Stimulated activated CD4-positive, alpha-beta T cell treated with anti-CD3 and anti-CD28 coated beads, Interleukin-2, amount 100 ng/mL, for 4 hours (primary cell): ENCODE measurements around the gene TMEM132D.

Source experiments
- DNase-seq: peaks from one replicate; pipeline ENCODE4 v3.0.0-alpha.2; 2020; ENCODE audit warnings: low read depth

TMEM132D gene

GRCh38 chr12:129659961-129660622 is 243.7 kb downstream of the TMEM132D start:
- DNase-seq = no peak

GRCh38 chr12:129657179-129657578 is 246.6 kb downstream of the TMEM132D start:
- no peak for DNase-seq

- DNase-seq = no peak
Measured at GRCh38 chr12:129651951-129652350, 251.9 kb downstream of the TMEM132D start.

DNA sequence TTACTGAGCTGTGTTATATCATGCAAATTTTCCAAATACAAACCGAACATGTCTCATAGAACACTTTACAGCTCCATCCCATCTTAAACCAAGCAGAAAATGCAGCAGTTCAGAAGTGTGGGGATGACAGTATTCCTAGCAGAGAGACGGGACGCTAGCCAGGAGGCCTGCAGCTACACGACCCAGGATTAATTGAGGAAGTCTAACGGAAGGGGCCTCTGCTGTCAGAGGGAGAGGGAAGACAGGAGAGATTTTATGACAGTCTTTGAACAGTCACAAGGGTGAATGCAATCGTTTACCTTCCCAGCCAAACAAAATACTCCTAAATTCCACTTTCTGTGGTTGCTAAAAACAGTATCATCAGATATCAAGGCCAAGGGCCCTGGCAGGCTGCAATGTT is 261.9 kb downstream of the TMEM132D start:
- no peak for DNase-seq

- no peak for DNase-seq
Measured at GRCh38 chr12:129635021-129635685, 268.7 kb downstream of the TMEM132D start.

GRCh38 chr12:129631316-129631715 is 272.5 kb downstream of the TMEM132D start:
- no peak for DNase-seq

DNA sequence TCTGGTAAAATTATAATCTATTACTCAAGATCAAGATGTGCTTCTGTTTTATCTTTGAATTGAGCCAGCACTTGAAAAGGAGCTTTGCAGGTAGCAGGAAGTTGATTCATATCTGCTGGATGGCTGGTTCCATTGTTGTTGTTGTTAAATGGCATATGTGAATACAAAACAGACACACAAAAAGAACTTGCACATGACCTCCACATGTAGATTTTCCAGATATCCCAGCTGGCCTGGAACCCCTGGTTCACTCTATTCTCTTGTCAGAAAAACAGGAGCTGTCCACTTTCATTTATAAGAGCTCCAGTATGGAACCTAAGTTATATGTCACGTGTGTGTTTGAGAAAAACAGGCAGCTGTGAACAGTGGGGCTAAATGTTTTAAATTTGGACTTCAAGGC is 273.9 kb downstream of the TMEM132D start:
- no peak for DNase-seq

DNA sequence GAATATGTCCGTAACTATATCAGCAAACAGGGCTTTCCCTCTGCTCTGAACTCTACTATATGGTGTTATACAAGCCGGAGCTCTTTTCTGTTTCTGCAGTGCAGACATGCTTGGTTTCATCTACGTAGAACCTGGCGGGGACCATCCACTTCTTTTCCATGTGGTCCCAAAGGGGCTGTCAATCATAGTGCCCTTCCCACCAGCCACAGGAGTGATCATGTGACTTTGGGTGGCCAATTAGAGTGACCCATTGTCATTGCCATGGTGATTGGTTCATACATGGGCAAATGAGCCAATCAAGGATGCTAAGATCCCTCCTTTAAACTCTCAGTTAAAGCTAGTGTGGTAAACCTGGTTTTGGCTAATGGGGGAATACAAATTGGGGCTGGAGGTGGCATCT is 281.3 kb downstream of the TMEM132D start:
- DNase-seq = no peak

DNA sequence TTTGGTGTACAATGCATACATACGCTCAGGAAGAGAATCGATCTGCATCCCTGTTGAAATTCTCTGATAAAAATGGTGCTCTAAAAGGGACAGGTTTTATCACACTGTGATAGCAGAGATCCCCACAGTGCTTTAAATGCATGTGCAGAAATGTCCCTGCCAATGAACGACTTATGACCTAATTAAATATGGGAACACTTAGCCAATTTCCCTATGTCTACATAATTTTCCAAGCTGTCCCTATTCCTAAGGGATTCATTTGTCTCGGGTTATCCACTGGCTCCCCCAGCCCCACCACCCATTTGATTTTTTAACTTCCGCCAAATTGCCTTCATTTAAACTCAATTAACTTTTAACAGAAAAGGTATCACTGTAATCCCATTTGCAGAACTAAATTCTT is 284.6 kb downstream of the TMEM132D start:
- DNase-seq = no peak

DNA sequence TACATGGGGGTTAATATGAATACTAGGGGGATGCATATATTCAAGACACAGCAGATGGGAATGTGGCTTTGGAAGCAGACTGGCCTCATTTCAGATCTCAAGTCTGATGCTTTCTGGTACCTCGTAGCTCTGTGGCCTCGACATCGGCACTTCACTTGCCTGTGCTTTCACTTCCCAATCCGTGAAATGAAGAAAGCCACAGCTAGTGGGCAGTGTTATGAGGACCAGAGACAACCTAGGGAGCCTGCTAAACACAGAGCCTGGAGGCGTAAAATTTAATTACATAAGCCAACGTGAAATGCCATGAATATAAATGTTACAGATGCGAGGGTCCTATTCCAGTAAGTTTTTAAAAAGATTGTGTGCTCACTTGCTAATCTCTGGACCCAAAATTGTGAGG is 286.0 kb downstream of the TMEM132D start:
- no peak for DNase-seq

GRCh38 chr12:129615001-129615400 is 288.8 kb downstream of the TMEM132D start:
- DNase-seq = no peak

- no peak for DNase-seq
Measured at GRCh38 chr12:129614221-129614885, 289.5 kb downstream of the TMEM132D start.

- no peak for DNase-seq
Measured at GRCh38 chr12:129613314-129613713, 290.5 kb downstream of the TMEM132D start.

GRCh38 chr12:129610601-129611120 is 293.2 kb downstream of the TMEM132D start:
- no peak for DNase-seq

- no peak for DNase-seq
Measured at GRCh38 chr12:129607756-129608155, 296.1 kb downstream of the TMEM132D start.

GRCh38 chr12:129607301-129607700 is 296.5 kb downstream of the TMEM132D start:
- no peak for DNase-seq

GRCh38 chr12:129606239-129606638 is 297.6 kb downstream of the TMEM132D start:
- DNase-seq = no peak

DNA sequence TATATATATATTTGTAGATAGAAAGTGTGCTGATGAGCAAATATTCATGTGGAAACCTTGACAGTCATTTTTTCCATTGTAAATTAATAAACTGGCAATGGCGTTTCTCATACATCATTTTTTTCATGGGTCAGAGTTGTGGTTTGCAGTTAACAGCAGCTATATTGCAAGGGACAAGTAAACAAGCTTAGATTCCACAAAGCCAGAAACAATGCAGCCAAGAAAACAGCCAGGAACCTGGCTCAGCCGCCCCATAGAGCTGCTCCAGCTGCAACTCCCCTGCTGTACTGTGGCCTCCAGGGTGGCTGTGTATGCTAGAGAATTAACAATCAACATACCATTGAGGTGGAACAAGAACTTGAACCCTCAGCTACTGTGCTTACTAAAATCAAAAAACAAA is 298.2 kb downstream of the TMEM132D start:
- no peak for DNase-seq

- DNase-seq = no peak
Measured at GRCh38 chr12:129604506-129604905, 299.3 kb downstream of the TMEM132D start.

DNA sequence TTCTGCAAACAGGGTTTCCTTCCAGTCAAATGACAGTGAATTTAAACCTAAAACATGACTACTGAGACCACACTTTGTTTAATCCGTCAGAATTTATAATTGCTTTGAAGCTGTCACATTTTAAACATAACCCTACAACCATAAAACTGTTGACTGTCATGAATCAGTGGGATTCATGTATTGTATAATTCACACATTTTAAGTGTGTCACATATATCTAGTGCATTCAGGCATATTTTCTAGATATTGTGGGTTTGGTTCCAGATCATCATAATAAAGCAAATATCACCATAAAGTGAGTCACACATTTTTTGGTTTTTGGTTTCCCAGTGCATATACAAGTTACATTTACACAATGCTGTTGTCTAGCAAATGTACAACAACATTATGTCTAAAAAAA is 304.4 kb downstream of the TMEM132D start:
- no peak for DNase-seq

DNA sequence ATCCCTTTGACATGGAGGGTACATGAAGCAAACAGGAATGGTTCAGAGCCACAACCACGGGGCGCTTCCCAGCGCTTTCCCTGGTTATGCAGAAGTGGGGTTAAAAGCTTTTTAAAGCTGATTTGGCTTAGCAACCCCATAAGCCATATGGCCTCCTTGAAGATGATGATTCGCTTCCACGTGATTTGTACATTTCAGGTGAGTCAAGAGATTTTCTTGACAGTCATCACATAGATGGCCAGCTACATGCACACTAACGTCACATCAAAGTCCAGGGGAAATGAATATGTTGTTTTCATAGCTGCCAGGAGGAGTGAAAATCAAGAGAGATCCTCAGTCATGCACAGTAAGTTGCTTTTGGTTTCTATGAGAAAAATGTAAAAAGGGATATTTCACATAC is 309.7 kb downstream of the TMEM132D start:
- DNase-seq = no peak

- no peak for DNase-seq
Measured at GRCh38 chr12:129592449-129592848, 311.4 kb downstream of the TMEM132D start.

DNA sequence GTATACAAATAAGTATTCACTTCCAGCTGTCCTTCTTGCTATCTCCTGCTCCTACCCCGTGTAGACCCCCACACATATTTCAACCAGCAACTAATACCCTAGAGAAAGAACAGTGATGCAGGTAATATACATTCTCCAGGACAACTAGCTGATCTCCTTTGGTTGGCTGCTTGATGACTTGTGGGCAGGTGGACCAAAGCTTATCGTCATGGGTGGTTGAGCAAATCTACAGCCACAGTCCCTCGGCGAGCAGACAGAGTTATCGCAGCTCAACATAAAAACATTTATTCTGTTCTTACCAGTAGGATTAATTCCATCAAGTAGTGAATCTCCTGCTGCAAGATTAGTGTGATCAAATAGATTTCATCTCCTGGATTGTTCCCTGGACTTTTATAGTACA is 314.3 kb downstream of the TMEM132D start:
- no peak for DNase-seq
